GM19240 (cell line): Measurements from ENCODE around the gene LMNTD2.
"Not testable (repeated sequence)": the region's sequence is repeated elsewhere in the genome, so short reads cannot be mapped to it uniquely, and the experiment has no call there.

Experiments
- DNase-seq: peaks from one replicate; pipeline ENCODE4 v3.0.0; 2011; ENCODE audit warnings: low spot score; ENCODE audit not compliant: insufficient read length

The LMNTD2 gene

DNA sequence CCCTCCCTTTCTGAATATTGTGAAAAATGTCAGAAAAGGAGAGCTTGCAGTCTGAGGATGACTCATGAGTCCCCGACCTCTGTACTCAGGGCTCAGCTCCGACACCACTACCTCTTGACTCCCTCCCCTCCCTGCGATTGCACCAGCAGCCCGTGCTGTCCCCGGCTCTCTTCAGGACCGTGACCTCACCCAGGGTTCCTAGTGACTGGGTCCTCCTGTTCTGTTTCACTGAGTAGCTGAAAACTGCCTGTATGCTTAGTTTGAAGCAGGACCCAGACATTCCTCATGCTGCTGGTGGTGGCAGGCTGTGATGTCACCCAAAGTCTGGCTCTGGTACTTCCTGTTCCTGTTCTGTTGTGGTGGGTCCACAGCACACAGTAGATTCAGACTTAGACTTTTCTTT, 27.4 kb upstream of the LMNTD2 start:
- DNase-seq = no peak

DNA sequence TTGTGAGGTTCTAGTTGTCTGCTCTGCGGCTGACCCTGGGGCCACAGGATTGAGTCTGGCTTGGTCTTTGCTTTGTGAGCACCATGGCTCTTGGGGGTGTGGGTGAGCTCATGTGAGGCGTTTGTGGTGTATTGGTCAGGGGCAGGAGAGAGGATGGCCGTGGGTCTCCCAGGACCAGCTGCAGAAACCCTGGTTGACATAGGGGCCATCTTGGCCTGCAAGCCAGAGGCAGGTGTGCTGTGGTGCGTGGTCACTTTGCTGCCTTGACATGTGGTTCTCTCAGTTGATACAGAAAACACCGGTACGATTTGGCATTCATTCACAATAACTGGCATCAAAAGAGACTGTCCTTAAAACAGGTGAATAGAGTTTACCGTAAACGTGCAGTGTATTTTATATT, 27.0 kb upstream of the LMNTD2 start:
- no peak for DNase-seq

DNA sequence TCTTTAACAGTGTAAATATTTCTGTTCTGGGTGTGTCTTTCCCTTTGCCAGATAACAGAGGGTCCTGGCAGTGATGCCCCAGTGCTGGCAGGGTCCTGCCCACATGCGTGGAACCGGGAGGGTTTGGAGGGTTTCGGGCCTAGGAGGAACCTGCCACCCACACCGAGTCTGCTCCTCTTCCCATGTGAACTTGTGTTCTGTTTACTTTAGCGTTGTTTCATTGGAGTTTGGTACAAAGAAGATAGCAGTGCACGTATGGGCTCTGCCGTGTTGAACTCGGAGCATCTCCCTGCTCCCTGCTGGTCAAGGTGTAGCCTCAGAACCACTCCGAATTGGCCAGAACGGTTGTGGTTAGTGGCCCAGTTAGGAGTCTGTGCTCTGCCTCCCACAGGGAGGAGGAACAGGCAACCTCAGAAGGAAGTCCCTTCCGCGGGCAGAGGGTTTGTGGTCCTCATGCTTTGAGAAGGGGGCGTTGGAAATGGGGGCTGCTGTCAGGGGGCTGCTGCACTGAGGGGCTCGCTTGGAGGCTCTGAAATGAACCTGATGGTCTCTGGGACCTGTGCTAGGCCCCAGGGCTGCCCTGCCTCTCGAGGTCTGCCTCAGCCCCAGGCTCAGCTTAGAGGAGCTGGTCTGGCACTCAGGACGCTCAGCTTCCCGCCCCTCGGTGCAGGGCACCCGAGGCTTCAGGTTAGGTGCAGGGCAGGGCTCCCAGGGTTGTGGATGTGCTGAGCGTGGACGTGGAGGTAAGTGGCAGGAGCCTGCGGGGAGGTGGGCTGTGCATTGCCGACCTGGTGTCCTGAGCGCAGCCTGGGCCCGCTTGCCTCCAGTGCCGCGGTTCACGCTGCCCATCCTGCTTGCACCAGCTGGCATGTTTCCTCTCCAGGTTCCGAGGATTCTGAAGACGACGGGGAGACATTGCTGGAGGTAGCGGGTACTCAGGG, 26.1 kb upstream of the LMNTD2 start:
- DNase-seq = no peak

DNA sequence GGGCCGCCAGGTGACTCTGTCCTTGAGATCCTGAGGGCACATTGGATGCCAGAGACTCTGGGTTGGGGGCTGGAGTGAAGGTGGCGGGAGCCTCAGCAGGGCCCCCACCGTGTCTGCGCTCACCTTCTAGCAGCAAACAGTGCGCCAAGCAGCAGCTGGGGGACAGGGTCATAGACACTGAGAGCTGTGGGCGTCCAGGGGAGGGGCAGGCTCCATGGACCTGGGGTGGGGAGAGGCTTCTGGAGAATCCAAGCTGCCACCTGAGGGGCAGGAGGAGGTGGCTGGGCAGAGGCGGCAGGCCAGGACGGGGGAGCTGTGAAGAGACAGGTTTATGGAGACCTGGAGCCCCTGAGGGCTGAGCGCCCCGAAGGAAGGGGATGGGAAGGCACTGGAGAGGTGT, 23.7 kb upstream of the LMNTD2 start:
- no peak for DNase-seq

DNA sequence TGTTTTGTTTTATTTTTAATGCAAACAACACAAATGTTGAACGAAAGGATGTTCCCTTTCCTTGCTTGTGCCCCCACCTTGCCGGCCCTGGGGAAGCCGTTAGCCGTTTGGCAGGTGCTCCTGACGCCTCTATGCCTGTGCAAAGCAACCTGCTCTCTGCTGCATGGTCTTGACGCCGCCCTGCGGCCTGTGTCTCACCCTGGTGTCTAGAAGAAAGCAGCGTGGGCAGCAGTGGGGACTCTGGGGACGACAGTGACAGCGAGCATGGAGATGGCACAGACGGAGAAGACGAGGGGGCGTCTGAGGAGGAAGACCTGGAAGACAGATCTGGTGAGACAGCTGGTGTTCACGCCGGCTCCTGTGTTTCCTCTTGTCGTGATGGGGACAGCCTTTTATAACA, 21.2 kb upstream of the LMNTD2 start:
- no peak for DNase-seq

DNA sequence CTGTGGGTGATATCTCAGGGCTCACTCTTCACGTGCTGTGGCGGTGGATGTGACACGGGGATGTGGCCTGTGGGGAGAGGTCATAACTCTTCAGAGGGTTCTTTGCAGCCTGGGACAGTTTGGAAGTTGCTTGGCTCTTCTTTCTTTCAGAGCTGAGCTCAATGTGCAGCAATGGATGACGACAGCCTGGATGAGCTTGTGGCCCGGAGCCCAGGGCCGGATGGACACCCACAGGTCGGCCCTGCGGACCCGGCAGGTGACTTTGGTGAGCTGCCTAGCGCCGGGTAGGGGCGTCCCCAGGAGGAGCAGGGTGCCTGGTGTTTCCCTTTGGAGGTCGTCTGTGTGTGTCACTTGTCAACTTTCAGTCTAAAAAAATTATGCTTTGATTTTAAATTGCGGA, 20.8 kb upstream of the LMNTD2 start:
- no peak for DNase-seq

DNA sequence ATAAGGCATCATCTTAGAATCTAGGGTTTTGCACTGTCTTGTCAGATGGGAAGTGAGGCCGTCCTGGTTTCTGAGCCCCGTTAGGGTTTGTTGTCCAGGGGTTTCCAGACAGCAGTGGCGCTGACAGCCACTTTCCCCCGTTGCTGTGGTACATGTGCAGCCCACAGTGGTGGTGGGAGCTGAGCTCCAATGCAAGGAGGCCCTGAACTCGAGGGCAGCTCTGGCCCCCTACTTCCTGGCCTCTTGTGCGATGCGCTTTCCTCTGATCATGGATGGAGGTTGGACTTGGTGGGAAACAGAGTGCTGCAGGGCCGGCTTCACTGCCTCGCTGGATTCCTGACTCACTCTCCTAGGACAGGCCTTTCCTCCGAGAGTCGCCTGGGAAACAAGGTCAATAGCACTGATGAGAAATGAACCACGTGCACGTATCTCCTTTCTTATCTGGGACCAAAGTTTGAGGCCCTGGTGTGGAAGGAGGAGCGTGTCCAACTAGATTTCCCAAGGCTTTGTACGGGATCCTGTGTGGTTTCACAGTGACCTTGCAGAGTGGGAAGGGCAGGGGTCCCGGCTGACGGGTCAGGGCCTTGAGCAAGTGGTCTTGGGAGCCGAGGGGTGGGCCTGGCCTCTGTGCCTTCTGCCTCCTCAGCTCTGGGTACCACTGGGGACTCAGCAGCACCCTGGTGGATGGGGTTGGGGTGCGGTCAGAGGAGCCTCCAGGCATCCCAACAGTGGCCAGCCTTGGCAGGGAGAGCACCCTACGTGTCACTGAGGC, 19.5 kb upstream of the LMNTD2 start:
- DNase-seq = no peak

DNA sequence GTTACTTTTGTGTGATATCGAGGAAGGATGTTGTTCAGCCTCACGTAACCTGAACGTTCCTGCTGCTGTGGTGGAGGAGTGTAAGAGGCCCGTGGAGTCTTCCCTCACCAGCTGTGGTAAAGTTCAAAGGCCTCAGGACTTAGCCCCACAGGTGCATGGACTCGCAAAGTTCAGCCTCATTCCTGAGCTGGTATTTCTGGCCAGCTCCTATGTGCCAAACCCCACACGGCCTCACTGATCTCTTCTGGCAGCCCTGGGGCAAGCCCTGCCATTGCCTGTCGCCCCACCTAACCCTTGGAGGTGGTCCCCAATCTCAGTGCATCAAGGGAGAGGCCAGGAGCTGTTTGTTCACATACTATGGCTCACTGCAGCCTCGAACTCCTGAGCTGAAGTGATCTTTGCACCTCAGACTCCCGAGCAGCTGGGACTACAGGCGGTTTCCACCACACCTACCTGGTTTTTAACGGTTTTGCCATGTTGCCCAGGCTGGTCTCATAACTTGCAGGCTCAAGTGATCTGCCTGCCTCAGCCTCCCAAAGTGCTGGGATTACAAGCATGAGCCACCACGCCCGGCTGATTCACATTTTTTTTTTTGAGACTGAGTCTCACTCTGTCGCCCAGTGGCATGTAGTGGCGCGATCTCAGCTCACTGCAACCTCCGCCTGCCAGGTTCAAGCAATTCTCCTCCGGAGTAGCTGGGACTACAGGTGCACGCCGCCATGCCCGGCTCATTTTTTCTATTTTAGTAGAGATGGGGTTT, 17.9 kb upstream of the LMNTD2 start:
- no peak for DNase-seq

DNA sequence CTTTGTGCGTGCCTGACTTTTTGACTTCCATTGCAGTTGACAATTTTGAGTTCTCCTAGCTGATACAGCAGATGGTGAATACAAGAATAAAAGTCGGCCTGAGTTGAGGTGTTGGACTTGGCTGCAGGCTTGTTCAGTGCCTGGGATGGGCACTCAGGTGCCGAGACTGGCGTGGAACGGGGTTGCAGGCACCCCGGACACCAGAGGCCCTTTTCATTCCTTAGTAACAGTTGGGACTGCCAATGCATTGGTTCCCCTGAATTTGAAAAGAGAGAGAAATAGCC, 17.0 kb upstream of the LMNTD2 start:
- no peak for DNase-seq

DNA sequence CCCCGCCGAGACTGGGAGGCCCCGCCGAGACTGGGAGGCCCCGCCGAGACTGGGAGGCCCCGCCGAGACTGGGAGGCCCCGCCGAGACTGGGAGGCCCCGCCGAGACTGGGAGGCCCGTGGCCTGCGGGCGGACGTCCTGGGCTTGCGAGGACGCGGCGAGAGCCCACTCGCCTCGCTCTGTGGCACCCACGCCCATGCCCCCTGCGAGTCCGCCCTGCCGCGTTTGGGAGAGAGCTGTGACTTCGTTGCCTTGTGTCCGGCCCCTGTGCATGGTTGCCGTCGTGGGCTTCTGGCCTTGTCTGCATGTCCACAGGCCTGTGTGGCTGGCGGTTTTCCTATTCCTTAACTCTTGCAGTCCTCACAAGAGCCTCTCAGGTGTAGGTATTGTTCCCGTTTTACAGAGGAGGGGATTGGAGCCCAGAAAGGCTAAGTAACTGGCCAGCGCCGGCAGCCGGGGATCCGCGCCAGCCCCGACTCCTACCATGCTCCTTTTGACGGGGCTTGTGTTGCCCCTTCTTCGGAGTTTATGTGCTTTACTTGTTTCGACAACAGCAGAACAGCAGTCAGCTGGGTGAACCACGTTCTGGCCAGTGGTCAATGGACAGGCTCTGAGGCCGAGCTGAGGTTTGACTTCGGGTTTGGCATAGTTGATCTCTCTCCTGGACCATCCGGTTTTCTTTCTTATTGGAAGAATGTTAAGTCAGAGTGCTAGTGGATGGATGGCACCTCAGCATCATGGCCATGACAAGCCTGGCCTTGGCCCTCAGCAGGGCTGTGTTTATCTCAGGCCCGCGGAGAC, 16.5 kb upstream of the LMNTD2 start:
- DNase-seq = no peak

DNA sequence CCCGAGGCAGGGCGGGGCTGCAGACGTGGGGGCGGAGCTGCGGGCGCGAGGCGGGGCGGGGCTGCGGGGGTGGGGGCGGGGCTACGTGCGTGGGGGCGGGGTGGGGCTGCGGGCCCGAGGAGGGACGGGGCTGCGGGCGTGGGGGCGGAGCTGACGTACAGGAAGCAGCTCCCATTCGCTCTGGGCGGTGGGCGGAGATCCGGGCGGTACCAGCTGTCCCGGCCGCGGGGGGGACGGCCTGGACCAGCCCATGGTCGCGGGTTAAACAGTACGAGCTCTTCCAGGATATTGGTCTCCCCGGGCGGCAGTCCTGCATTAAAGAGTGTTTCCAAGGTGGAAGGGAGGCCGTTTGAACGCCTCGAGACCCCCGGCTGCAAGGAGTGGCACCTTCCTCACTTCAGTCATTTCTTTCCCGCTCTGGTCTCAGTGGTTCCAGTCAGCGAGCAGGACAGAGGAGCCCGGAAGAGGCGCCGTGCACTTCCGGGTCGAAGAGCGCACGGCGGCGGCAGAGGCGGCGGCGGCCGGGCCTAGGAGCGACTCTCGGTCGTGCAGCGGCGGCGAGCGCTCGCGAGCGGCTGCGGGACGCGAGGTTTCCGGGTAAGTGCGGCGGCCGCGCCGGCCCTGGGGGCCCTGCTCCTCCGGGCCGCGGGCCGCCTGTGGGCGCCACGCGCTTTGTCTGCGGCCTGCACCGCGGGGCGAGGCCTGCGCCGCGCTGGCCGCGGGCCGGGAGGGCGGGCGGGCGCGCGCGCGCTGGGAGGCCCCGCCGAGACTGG, 15.6 kb upstream of the LMNTD2 start, which contains the start of gene PHRF1:
TSS of gene PHRF1 (plus strand) at position 475 of the 773 bp plus-strand sequence. CDS start 5,043 bp downstream, outside the sequence.
- peak; percentile 100 for DNase-seq

DNA sequence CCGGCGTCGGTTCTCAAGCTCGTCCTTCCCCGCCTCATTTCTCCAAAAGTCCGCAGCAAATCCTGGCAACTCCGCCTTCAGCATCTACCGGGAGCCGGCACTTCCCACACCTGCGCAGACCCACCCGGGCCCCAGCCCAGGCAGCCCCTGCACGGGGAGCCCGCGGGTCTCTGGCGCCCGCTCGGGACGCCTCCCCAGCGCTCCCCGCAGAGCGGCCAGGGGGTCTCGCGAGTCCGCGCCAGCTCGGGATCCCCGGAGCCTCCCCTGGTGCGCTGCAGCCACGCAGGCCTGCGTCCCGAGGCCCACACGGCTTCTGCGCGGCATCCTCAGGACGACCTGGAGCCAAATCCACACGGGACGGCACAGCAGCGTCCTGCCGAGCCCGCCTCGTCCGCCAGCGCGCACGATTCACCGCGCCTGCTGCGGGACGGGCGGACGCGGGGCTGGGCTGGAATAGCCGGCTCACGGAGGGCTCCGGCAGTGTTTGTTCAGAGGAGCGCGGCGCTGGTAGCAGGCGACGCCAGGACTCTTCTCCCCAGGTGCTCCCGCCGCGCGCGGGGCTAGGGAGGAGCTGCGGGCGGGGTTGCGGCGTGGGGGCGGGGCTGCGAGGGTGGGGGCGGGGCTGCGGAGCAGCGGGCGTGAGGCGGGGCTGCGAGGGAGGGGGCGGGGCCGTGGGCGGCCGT, 14.9 kb upstream of the LMNTD2 start:
- DNase-seq = no peak

DNA sequence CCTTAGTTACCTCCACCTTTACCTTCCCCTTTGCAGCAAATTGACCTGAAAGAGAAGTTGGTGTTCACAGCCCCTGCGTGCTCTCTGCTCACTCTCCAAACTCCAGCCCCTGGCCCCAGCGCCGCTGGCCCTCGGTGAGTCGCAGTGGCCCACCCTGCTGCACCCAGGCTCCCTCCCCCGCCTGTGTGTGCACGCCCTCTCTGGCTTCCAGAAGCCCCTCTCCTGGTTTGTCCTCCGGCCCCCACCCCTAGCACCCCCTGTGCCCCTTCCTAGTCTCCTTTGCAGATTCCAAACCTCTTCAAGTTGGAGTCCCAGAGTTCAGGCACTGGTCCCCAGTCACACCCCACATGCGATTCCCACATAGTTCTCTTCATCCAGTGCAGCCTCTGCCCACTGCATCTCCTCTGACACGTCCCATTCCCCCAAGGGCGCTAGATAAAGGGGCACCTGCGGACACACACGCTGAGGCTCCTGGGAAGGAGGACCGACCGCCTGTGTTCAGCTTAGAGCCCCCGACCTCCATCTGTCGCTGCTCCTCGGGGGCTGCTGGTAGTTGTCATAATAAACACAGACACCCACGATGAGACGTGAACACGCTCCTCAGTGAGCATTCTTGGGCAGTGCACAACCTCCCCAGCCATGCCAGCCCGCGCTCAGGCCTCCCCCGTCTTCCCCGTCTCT, 14.2 kb upstream of the LMNTD2 start:
- DNase-seq = no peak

DNA sequence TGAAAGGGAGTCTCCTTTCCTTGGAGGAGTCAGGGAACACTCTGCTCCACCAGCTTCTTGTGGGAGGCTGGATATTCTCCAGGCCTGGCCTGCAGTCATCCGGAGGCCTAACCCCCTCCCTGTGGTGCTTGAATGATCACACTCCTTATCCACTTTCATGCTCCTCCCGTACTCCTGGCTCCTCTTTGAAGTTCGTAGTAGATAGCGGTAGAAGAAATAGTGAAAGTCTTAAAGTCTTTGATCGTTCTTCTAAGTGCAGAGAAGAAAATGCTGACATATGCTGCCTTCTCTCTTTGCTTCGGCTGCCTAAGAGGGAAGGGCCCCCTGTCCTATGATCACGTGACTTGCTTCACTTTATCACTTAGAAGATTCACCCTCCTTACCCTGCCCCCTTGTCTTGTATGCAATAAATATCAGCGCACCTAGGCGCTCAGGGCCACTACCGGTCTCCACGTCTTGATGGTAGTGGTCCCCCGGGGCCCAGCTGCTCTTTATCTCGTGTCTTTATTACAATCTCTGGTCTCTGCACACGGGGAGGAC, 13.6 kb upstream of the LMNTD2 start:
- not testable (repeated sequence) for DNase-seq

DNA sequence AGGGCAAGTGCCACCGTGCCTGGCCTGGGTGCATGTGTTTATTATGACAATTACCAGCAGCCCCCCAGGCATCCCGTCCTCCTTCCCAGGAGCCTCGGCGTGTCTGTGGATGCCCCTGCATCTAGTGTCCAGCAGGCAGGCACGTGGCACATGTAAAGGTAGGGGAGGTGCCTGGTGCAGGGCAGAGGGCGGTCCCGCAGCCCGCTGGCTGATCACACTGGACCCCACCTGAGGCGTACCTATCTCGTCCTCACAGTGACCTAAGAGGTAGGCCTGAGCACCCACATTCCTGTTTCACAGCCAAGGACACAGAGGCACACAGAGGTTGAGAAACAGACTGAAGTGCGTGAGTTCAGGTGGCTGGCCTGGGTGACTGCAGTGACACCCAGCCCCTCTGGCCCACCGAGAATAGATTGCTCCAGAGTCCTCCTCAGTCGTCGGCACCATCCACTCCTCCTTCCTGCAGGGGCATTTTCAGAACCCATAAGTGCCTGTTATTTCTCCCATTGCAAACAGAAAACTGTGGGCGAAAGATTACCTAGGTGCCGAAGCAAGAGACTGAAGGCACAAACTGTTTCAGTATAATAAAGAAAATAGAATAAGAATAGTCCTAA, 12.7 kb upstream of the LMNTD2 start:
- no peak for DNase-seq

DNA sequence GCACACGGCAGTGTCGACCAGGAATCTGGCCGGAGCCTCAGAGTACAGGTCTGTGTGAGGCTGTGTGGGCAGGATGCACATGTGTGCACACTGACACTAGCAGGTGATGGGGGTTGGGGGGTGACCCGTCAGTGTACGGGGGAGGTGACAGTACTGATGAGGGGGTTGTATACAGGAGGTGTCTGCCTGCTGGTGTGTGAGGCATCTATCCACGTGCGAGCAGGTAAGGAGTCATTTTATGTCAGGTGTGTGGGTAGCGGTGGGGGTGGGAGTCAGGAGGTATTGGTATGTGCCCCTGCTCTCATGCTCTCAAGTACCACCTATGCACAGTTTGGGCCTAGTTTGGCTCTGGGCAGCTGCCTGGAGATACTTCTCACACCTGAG, 11.3 kb upstream of the LMNTD2 start:
- DNase-seq = no peak

DNA sequence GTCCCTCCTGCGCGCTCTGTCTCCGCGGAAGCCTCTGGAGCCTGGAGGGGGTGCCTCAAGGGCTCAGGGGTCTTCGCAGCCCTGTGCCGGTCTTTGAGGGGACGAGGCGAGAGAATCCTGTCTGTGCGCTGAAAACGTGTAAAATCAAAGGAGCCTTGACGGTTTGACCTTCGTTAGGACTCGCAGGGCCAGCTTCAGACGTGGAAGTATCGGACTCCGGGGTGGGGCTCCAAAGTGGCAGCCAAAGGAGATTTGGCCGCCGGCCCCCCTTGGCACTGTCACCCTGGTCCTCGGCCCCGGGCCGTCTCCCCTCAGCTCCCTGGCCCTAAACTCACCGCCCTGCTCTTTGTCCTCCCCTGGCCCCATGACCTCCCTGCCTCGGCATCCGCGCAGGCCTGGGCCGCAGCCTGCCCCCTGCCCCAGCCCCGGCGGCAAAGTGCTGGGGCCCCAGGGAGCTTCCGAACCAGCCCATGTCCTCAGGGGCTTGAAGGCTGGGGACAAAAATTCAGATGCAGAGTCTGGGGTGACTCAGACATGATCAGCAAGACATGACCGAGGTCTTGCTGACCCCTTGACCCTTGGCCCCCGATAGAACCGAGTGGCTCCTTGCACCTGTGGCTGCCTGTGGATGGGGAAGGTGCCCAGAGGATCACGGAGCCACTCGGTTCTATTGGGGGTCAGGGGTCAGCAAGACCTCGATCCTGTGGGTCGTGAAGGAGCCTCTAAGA, 8.8 kb upstream of the LMNTD2 start:
- DNase-seq = no peak
